Heart right ventricle (tissue), 16 donors: Measurements from ENCODE around the gene KCNJ6. TPM values are rescaled to one million over a fixed set of nuclear protein-coding genes. Genes with fewer than 3 reads are reported as not detected.

Source experiments
- ATAC-seq, 8 donors: fragments of 200-7000 bp; cut with Tn5 transposase; one replicate each; pipeline ENCODE4 v1.9.1; 2020; ENCODE audit warnings: mild to moderate bottlenecking in 8 of 8, moderate library complexity in 8 of 8, moderate number of reproducible peaks in 1 of 8
- DNase-seq, 2 donors: peaks; one replicate each; pipeline ENCODE4 v3.0.0-alpha.2; 2020
- H3K27ac ChIP-seq, 10 donors: fragments of 200-600 bp; sonication (generic) in 2 of 10; one replicate each; pipeline versions ENCODE4 v1.5.0 to v1.8.0; 2020 to 2022; ENCODE audit warnings: mild to moderate bottlenecking in 3 of 10
- H3K27me3 ChIP-seq, 7 donors: fragments of 200-600 bp; one replicate each; pipeline ENCODE4 v1.8.0; 2021 to 2022; ENCODE audit warnings: mild to moderate bottlenecking in 2 of 7
- H3K36me3 ChIP-seq, 9 donors: fragments of 200-600 bp; sonication (generic) in 1 of 9; one replicate each; pipeline versions ENCODE4 v1.5.0 to v1.8.0; 2020 to 2022; ENCODE audit warnings: mild to moderate bottlenecking in 2 of 9
- H3K4me1 ChIP-seq, 9 donors: fragments of 200-600 bp; sonication (generic) in 1 of 9; one replicate each; pipeline versions ENCODE4 v1.5.0 to v1.8.0; 2020 to 2022; ENCODE audit warnings: mild to moderate bottlenecking in 4 of 9
- H3K4me3 ChIP-seq, 10 donors: fragments of 200-600 bp; sonication (generic) in 2 of 10; one replicate each; pipeline versions ENCODE4 v1.5.0 to v1.8.0; 2020 to 2022; ENCODE audit warnings: mild to moderate bottlenecking in 7 of 10, moderate library complexity in 2 of 10
- H3K9me3 ChIP-seq, 11 donors: fragments of 200-600 bp in 10 of 11; sonication (generic) in 2 of 11; one replicate each; pipeline versions ENCODE4 v1.5.0 to v1.8.0; 2013 to 2022; ENCODE audit warnings: mild to moderate bottlenecking in 2 of 11, control low read depth in 1 of 11, moderate library complexity in 1 of 11
- WGBS, 2 donors: extraction: QIAGEN DNeasy Blood & Tissue Kit; methylation state at CpG; one replicate each; pipeline ENCODE4 v1.1.7; 2013; ENCODE audit warnings: inconsistent platforms in 1 of 2; 5-methylcytosine and 5-hydroxymethylcytosine counted together
- intact Hi-C, 10 donors: fragments of 100-400 bp; cut with DNase I; formaldehyde crosslinking; loops; one replicate each; pipeline versions ENCODE4 v1.11.1 to v1.14.2; 2022
- polyA plus RNA-seq, 2 donors: library from polyadenylated mRNA; stranded (reverse); fragments of 200-250 nt; gene quantifications; one replicate each; pipeline ENCODE4 v1.2.3, GENCODE V29; 2013
- total RNA-seq, 10 donors: library from RNA; stranded (reverse); fragmentation: NEBNext Ultra II Directional in 3 of 10; extraction: Animal tissue kit (Norgen Biotek cat#: 25700) in 3 of 10; gene quantifications; one replicate each; pipeline versions ENCODE4 v1.2.1 to v1.2.4, GENCODE V29; 2021 to 2023
- TF ChIP-seq, protein P1 (sequence below), 9 donors: fragments of 200-600 bp; sonication (generic) in 2 of 9; IDR thresholded peaks; one replicate each; pipeline versions ENCODE4 v1.5.0 to v1.8.0; 2021 to 2022; ENCODE audit warnings: antibody characterized with exemption in 9 of 9, mild to moderate bottlenecking in 5 of 9, moderate library complexity in 1 of 9
- donor health status: Arrhythmogenic right ventricular cardiomyopathy.
- donor health status: ischemic (EF 13 %, LVEDD 7.1; RV severe dilation, severe dysfunction).
- donor health status: healthy with polysubstance abuse.
- donor health status: DM: no; HTN: yes; CAD: no.
- donor health status: DM: no; HTN: no; CAD: no.
- donor health status: ischemic (EF 25% LVEDD 6.9; RV normal size, moderate dysfunction).
- donor health status: ischemic (EF 25% LVEDD 5.7; RV mildly dilated, moderate dysfunction).
- donor health status: healthy.
- donor health status: DM: yes; HTN: yes; CAD: no.
- donor health status: Ischemic cardiomyopathy.
- donor health status: ischemic (EF 35%, LVEDD 5.7; RV mildly dilated, moderate dysfunction).
- donor health status: nonischemic (EF 11% LVEDD 7.7; RV severe dilation, severe dysfunction).
- donor health status: DM: yes; HTN: yes; CAD: no.
- donor health status: PGD.
- donor health status: ischemic (EF 29% LVEDD 5.4; RV normal size, mild dysfunction).
- donor health status: nonischemic (EF 23%, LVEDD 6.1; RV moderate dilation, normal function).

The KCNJ6 gene
- total and polyA plus RNA-seq, 12 donors: not detected

DNA sequence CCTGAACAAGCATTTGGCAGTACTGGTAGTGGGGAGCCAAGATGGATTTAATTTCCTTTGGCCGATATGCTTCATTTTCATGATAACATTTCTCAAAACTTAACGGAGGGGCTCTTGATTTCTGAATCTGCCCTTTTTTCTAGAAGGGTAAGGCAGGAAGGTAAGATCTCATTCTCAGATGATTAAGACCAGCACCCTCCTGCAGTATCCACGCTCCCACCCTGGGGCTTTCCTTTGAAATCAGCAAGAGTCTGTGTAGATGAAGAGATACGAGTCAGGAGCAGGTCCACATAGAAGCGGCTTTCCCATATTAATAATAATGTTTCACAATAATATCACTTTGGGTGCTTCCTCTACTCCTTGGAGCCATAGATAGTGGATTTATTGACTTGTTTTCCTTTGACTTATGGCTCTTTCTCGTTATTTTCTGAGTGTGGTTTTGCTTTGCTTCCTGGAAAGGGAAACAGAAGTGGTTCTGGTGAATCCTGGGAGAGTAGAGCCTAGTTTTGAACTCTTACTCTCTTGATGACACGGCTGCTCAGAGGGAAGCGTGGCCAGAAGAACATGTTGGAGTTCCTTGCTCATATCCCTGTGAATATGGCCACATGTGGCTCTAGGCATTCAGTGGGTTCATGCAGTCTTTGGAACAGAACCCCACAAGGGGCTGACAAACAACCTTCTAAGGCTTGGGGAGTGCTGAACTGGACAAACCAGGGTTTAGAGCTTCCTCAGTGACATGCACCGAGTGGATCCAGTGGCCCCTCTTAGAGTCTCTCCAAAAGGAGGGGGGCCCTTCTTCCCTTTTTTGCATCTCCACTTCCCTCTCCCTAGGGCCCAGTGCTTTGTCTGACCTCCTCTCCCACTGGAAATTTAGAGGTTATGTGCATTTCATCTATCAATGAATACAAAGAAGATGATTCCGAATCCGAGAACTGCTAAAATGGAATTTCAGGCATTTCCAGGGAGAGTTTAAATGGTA is 354.0 kb downstream of the KCNJ6 start:
- 91% methylated on average over 11 of the region's 11 CpGs for WGBS, 2 donors
- TF ChIP-seq, protein P1, sequence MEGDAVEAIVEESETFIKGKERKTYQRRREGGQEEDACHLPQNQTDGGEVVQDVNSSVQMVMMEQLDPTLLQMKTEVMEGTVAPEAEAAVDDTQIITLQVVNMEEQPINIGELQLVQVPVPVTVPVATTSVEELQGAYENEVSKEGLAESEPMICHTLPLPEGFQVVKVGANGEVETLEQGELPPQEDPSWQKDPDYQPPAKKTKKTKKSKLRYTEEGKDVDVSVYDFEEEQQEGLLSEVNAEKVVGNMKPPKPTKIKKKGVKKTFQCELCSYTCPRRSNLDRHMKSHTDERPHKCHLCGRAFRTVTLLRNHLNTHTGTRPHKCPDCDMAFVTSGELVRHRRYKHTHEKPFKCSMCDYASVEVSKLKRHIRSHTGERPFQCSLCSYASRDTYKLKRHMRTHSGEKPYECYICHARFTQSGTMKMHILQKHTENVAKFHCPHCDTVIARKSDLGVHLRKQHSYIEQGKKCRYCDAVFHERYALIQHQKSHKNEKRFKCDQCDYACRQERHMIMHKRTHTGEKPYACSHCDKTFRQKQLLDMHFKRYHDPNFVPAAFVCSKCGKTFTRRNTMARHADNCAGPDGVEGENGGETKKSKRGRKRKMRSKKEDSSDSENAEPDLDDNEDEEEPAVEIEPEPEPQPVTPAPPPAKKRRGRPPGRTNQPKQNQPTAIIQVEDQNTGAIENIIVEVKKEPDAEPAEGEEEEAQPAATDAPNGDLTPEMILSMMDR (IDR thresholded peaks at IDR 0.05): no peak
- Histone ChIP-seq H3K27me3 (no peaks in the 10 kb centered on the region), H3K4me1 (peaks cover 0 to 34% (median 26%) of the 10 kb centered on the region in 9 donors), H3K36me3 (no peaks in the 10 kb centered on the region), H3K4me3 (no peak overlapping the region), H3K27ac (peak overlapping the region in 2 of 10 donors; percentile 95 to 97), H3K9me3 (peaks cover 0 to 11% (median 0%) of the 10 kb centered on the region in 11 donors)
- DNase-seq (no peak), ATAC-seq (no peak)
- intact Hi-C loops: loop anchor here in 6 of 10 donors (5.0 to 10.0 kb wide), 7 partner anchors 67 to 487 kb away; partner anchors contain the start of genes DYRK1A (in 3 of the 6), VPS26C (in 2 of the 6), PIGP (in 1 of the 6) and TTC3 (in 1 of the 6)

- H3K4me1 ChIP-seq: peaks cover 0 to 34% (median 26%) of the 10 kb centered on the region in 9 donors
- H3K27me3 ChIP-seq: no peaks in the 10 kb centered on the region
These were observed 354.8 kb downstream of the KCNJ6 start for GRCh38 chr21:37561506-37561905.

DNA sequence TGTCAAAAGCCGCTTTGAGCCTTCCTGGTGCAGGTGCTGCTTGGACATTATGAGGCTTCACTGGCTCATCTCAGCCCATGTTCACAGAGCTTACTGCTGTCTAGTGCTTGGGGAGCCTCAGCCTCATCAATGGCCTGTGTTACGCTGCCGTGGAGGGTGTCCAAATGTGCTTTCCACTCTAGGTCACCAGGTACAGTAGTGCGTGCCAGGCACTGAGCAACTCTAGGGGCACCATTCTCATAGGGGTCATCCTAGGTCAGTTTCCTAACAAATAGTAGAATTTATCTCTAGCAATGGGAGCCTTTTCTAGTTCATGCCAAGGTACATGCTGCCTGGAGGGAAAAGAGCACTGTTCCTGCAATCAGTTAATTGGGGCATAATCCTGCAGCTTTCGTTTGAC is 355.9 kb downstream of the KCNJ6 start:
- ATAC-seq (no peak), DNase-seq (peak; percentile 28 to 31)
- no peaks in the 10 kb centered on the region for H3K36me3 ChIP-seq
- 64 to 73% methylated on average over 5 of the region's 5 CpGs for WGBS, 2 donors
- intact Hi-C loops: loop anchor here in 6 of 10 donors (5.0 to 10.0 kb wide), 7 partner anchors 66 to 486 kb away; partner anchors contain the start of genes DYRK1A (in 3 of the 6), VPS26C (in 2 of the 6), PIGP (in 1 of the 6) and TTC3 (in 1 of the 6)
- H3K9me3 ChIP-seq: peaks cover 0 to 11% (median 0%) of the 10 kb centered on the region in 11 donors
- H3K27ac ChIP-seq: peak overlapping the region in 4 of 10 donors; percentile 0 to 53 (median 24)
- TF ChIP-seq, protein P1 (IDR thresholded peaks at IDR 0.05): no peak
- peaks cover 0 to 44% (median 25%) of the 10 kb centered on the region in 9 donors for H3K4me1 ChIP-seq
- no peak overlapping the region for H3K4me3 ChIP-seq
- H3K27me3 ChIP-seq: no peaks in the 10 kb centered on the region

More at GRCh38 chr21:37561506-37561905, 354.8 kb downstream of the KCNJ6 start:
- 88 to 90% methylated on average over 7 of the region's 7 CpGs for WGBS, 2 donors
- TF ChIP-seq, protein P1 (IDR thresholded peaks at IDR 0.05): no peak
- no peaks in the 10 kb centered on the region for H3K36me3 ChIP-seq
- no peak overlapping the region for H3K4me3 ChIP-seq
- intact Hi-C loops: loop anchor here in 6 of 10 donors (5.0 to 10.0 kb wide), 7 partner anchors 67 to 487 kb away; partner anchors contain the start of genes DYRK1A (in 3 of the 6), VPS26C (in 2 of the 6), PIGP (in 1 of the 6) and TTC3 (in 1 of the 6)
- H3K9me3 ChIP-seq: peaks cover 0 to 11% (median 0%) of the 10 kb centered on the region in 11 donors
- ATAC-seq: no peak
- DNase-seq: no peak
- H3K27ac ChIP-seq: no peak overlapping the region

DNA sequence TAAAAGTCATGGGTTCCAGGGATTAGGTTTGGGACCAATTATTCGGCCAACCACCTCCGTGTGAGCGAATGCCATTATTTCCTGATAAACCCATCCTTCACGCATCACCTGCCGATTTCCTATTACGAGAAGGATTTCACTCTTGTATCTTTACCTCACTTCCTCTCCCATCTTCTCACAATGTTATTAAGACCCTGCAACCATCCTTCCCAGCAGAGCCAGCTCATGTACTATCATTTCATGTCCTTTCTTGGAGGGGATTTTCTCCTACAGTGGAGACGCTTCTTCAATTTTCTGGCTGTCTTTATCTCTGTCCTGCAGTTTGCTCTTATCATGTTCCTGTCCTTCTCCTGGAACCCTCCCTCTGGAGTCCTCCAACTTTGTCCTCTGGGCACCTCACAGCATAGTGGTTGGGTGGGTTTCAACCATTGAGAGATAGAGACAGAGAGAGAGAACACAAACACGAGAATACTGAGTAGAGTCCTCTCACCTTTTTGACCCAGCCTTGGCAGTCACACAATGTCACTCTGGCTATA is 357.5 kb downstream of the KCNJ6 start:
- intact Hi-C loops: loop anchor here in 2 of 10 donors (10.0 kb wide), 2 partner anchors 184 to 194 kb away; partner anchors contain the start of gene DYRK1A (in 1 of the 2)
- Histone ChIP-seq H3K27ac (no peak overlapping the region), H3K4me1 (peaks cover 0 to 36% (median 17%) of the 10 kb centered on the region in 9 donors), H3K9me3 (peaks cover 0 to 11% (median 0%) of the 10 kb centered on the region in 11 donors), H3K36me3 (no peaks in the 10 kb centered on the region), H3K4me3 (no peak overlapping the region), H3K27me3 (no peaks in the 10 kb centered on the region)
- ATAC-seq (no peak), DNase-seq (no peak)
- TF ChIP-seq, protein P1 (IDR thresholded peaks at IDR 0.05): no peak
- 89 to 94% methylated on average over 8 of the region's 8 CpGs for WGBS, 2 donors
